ENCODE measurements around the gene BDKRB2.
"Not testable (repeated sequence)": the region's sequence is repeated elsewhere in the genome, so short reads cannot be mapped to it uniquely, and the experiment has no call there.

Gene BDKRB2

GRCh38 chr14:96242126-96242525 lies 37.5 kb downstream of the BDKRB2 start:
- H3K4me2 ChIP-seq = no peak overlapping the region
- no peak overlapping the region for H3K27ac ChIP-seq
- H3K4me1 ChIP-seq (ENCODE audit: low read depth, poor library complexity, severe bottlenecking) = no peaks in the 10 kb centered on the region
- no peaks in the 10 kb centered on the region for H4K20me1 ChIP-seq (ENCODE audit: insufficient read depth)
- no peak overlapping the region for H2AFZ ChIP-seq (ENCODE audit: low read depth)
- no peaks in the 10 kb centered on the region for H3K36me3 ChIP-seq (ENCODE audit: insufficient read depth)
- no peaks in the 10 kb centered on the region for H3K27me3 ChIP-seq (ENCODE audit: insufficient read depth, low read depth)
- H3K4me3 ChIP-seq (IDR thresholded peaks at IDR 0.05; ENCODE audit: insufficient read depth, low read depth, low read length) = no peak overlapping the region
- no peaks in the 10 kb centered on the region for H3K79me2 ChIP-seq (ENCODE audit: insufficient read depth, low read depth)
- TF ChIP-seq, protein P1, sequence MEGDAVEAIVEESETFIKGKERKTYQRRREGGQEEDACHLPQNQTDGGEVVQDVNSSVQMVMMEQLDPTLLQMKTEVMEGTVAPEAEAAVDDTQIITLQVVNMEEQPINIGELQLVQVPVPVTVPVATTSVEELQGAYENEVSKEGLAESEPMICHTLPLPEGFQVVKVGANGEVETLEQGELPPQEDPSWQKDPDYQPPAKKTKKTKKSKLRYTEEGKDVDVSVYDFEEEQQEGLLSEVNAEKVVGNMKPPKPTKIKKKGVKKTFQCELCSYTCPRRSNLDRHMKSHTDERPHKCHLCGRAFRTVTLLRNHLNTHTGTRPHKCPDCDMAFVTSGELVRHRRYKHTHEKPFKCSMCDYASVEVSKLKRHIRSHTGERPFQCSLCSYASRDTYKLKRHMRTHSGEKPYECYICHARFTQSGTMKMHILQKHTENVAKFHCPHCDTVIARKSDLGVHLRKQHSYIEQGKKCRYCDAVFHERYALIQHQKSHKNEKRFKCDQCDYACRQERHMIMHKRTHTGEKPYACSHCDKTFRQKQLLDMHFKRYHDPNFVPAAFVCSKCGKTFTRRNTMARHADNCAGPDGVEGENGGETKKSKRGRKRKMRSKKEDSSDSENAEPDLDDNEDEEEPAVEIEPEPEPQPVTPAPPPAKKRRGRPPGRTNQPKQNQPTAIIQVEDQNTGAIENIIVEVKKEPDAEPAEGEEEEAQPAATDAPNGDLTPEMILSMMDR (conservative IDR thresholded peaks at IDR 0.05; ENCODE audit: low read depth, low read length) = no peak
- no peak overlapping the region for H3K9ac ChIP-seq

DNA sequence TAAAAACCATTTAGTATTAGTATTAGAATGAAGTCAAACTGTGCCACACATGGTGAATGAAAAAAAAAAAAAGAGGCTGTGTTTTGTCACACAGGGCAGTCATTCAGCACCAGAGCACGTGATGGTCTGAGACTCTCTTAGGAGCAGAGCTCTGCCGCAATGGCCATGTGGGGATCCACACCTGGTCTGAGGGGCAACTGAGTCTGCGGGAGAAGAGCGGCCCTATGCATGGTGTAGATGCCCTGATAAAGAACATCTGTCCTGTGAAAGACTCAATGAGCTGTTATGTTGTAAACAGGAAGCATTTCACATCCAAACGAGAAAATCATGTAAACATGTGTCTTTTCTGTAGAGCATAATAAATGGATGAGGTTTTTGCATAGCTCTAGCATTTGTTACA lies 39.1 kb downstream of the BDKRB2 start:
- Histone ChIP-seq H2AFZ (ENCODE audit: low read depth) (no peak overlapping the region), H3K4me1 (ENCODE audit: low read depth, poor library complexity, severe bottlenecking) (no peaks in the 10 kb centered on the region), H3K27ac (no peak overlapping the region), H4K20me1 (ENCODE audit: insufficient read depth) (no peaks in the 10 kb centered on the region), H3K79me2 (ENCODE audit: insufficient read depth, low read depth) (no peaks in the 10 kb centered on the region), H3K9ac (no peak overlapping the region), H3K4me2 (no peak overlapping the region), H3K27me3 (ENCODE audit: insufficient read depth, low read depth) (no peaks in the 10 kb centered on the region), H3K36me3 (ENCODE audit: insufficient read depth) (no peaks in the 10 kb centered on the region), H3K4me3 (IDR thresholded peaks at IDR 0.05; ENCODE audit: insufficient read depth, low read depth, low read length) (no peak overlapping the region)
- TF ChIP-seq, protein P1 (conservative IDR thresholded peaks at IDR 0.05; ENCODE audit: low read depth, low read length) = no peak

- not testable (repeated sequence) for H3K79me2 ChIP-seq (ENCODE audit: insufficient read depth, low read depth); H2AFZ ChIP-seq (ENCODE audit: low read depth); H3K27ac ChIP-seq; H4K20me1 ChIP-seq (ENCODE audit: insufficient read depth); H3K36me3 ChIP-seq (ENCODE audit: insufficient read depth); H3K27me3 ChIP-seq (ENCODE audit: insufficient read depth, low read depth); H3K9ac ChIP-seq; H3K4me3 ChIP-seq (IDR thresholded peaks at IDR 0.05; ENCODE audit: insufficient read depth, low read depth, low read length); H3K4me2 ChIP-seq; H3K4me1 ChIP-seq (ENCODE audit: low read depth, poor library complexity, severe bottlenecking)
Measured at GRCh38 chr14:96245074-96245473, 40.4 kb downstream of the BDKRB2 start.

DNA sequence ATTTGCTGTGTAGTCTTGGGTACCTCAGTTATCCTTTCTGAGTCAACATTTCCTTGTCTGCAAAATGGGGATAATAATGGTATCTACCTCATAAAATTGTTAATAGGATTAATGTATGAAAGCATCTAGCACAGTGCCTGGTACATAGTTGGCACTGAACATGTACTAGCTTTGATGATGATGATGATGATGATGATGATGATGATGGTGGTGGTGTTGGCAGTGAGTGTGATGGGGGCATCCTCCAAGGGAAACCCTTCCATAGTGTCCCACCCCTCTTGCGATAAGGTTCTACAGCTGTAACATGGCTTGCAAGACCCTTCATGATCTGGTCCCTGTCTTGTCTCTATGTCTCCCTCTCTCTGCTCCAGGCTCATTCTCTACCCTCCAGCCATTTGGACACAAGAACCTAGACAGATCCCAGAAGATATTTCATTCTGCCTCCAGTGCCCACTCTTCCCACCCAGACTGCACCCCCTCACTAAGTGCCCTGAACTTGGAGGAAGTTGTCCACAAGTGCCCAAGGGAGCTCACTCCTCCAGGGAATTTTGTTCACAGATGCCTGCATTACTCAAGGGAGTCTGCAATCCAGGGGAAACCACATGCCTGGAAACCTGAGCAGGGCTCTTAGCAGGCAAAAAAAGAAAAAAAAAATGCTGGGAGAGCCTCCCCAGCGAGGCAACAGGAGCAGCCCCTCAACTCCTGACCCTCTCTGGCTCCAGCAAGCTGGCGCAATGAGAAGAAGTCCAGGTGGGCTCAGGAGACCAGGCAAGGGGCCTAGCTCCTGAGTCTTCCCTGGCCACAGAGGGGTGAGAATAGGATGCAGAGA lies 41.3 kb downstream of the BDKRB2 start:
- H3K27me3 ChIP-seq (ENCODE audit: insufficient read depth, low read depth) = no peaks in the 10 kb centered on the region

GRCh38 chr14:96246539-96246847 lies 41.9 kb downstream of the BDKRB2 start:
- Histone ChIP-seq H3K79me2 (ENCODE audit: insufficient read depth, low read depth) (no peaks in the 10 kb centered on the region), H3K4me2 (no peak overlapping the region), H2AFZ (ENCODE audit: low read depth) (no peak overlapping the region), H4K20me1 (ENCODE audit: insufficient read depth) (no peaks in the 10 kb centered on the region), H3K27me3 (ENCODE audit: insufficient read depth, low read depth) (no peaks in the 10 kb centered on the region), H3K27ac (no peak overlapping the region), H3K4me3 (IDR thresholded peaks at IDR 0.05; ENCODE audit: insufficient read depth, low read depth, low read length) (no peak overlapping the region), H3K4me1 (ENCODE audit: low read depth, poor library complexity, severe bottlenecking) (no peaks in the 10 kb centered on the region), H3K36me3 (ENCODE audit: insufficient read depth) (no peaks in the 10 kb centered on the region), H3K9ac (no peak overlapping the region)
- TF ChIP-seq, protein P1 (conservative IDR thresholded peaks at IDR 0.05; ENCODE audit: low read depth, low read length) = no peak

More for the DNA sequence above, 41.3 kb downstream of the BDKRB2 start:
- H3K4me2 ChIP-seq = no peak overlapping the region
- no peak overlapping the region for H3K9ac ChIP-seq
- H3K4me1 ChIP-seq (ENCODE audit: low read depth, poor library complexity, severe bottlenecking) = no peaks in the 10 kb centered on the region
- H4K20me1 ChIP-seq (ENCODE audit: insufficient read depth) = no peaks in the 10 kb centered on the region
- H2AFZ ChIP-seq (ENCODE audit: low read depth) = no peak overlapping the region
- no peaks in the 10 kb centered on the region for H3K36me3 ChIP-seq (ENCODE audit: insufficient read depth)
- TF ChIP-seq, protein P1 (conservative IDR thresholded peaks at IDR 0.05; ENCODE audit: low read depth, low read length) = no peak
- H3K4me3 ChIP-seq (IDR thresholded peaks at IDR 0.05; ENCODE audit: insufficient read depth, low read depth, low read length) = no peak overlapping the region
- no peak overlapping the region for H3K27ac ChIP-seq
- H3K79me2 ChIP-seq (ENCODE audit: insufficient read depth, low read depth) = no peaks in the 10 kb centered on the region

Measured in KMS-11 (cell line).